ENCODE data around the gene PNMA6E. TPM values are rescaled to one million over a fixed set of nuclear protein-coding genes. Genes with fewer than 3 reads are reported as not detected.

PNMA6E gene
- total and polyA plus RNA-seq, 2 donors (not counting 1 experiment from before 2014, with no cell fraction given) = not detected

DNA sequence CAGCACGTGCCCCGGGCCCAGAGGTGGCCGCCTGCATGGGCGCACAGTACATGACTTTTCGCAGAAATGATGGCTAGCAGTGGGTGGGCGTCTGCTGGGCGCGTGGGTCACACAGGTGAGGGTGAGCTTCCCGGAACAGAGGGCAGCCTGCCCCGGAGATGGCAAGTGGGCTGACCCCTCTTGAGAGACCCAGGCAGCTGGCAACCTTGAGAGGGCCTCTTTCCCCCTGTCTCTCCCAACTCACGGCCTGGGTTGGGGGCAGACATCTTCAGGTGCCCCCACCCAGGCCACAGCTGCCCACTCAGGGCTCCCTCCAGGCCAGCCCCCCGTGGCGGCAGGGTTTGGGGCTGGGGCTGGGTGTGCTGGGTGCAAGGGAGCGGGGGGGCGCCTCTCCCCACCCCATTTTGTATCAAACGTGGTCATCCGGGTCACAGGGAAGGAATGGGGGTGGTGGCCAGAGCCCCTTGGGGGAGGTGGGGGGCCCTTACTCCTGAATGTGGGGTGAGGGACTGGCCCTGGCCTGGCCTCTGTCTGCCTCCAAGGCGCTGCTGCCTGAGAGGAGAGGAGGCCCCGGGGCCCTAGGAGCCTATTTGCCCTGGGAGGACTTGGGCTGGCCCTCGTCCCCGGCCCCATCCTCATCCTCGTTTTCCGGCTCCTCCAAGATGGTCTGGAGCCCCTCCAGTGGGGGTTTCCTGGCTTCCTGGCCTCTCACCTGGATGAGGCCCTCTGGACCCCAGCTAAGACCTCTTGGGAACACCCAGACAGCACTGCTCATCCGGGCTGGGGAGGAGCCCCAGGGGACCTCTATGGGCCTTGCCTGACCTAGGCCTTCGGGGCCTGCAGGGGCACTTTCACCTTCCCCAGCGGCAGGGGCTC is 4.6 kb downstream of the PNMA6E start:
- Histone ChIP-seq H4K20me1 (ENCODE audit: control insufficient read depth, insufficient read depth, low read length, poor library complexity, severe bottlenecking) (no peaks in the 10 kb centered on the region), H3K27me3 (replicated peaks in 1 of 4; ENCODE audit: control extremely low read depth in 1 of 4, control insufficient read depth in 3 of 4, insufficient read depth in 4 of 4, low read length in 3 of 4) (no peaks in the 10 kb centered on the region), H3K36me3 (replicated peaks in 1 of 2; ENCODE audit: control extremely low read depth in 1 of 2, control insufficient read depth in 1 of 2, extremely low read depth in 1 of 2, insufficient read depth in 2 of 2, low read length in 1 of 2) (no peaks in the 10 kb centered on the region), H3K9ac (ENCODE audit: low read length) (no peak overlapping the region), H2AFZ (ENCODE audit: insufficient read depth, low read depth, low read length, poor library complexity, severe bottlenecking) (no peak overlapping the region), H3K4me2 (replicated peaks; ENCODE audit: low read depth, low read length, poor library complexity, severe bottlenecking) (no peak overlapping the region), H3K79me2 (ENCODE audit: control insufficient read depth, insufficient read depth, low read length) (no peaks in the 10 kb centered on the region), H3K27ac (ENCODE audit: low read length in 2 of 2) (no peak overlapping the region), H3K4me1 (ENCODE audit: control insufficient read depth in 2 of 2, insufficient read depth in 2 of 2, low read length in 2 of 2) (peaks cover 0 to 6% of the 10 kb centered on the region in 2 donors), H3K4me3 (ENCODE audit: control extremely low read depth in 1 of 5, extremely low read depth in 1 of 5, insufficient read depth in 1 of 5, low read depth in 2 of 5, low read length in 4 of 5) (no peak overlapping the region), H3K9me3 (ENCODE audit: control extremely low read depth in 1 of 3, control insufficient read depth in 2 of 3, insufficient read depth in 1 of 3, low read length in 2 of 3) (peaks cover 0 to 3% (median 0%) of the 10 kb centered on the region in 3 donors)
- Mint-ChIP-seq H3K9me3 (ENCODE audit: insufficient read depth) (no peaks in the 10 kb centered on the region), H3K4me3 (no peak overlapping the region), H3K27me3 (no peaks in the 10 kb centered on the region), H3K4me1 (peaks cover 3% of the 10 kb centered on the region), H3K27ac (no peak overlapping the region)
- ATAC-seq (ENCODE audit: low read depth) = no peak
- intact Hi-C loops (cut with micrococcal nuclease) = no loop called here
- POLR2A ChIA-PET = no interaction called here
- TF ChIP-seq EZH2 (IDR thresholded peaks at IDR 0.05; ENCODE audit: borderline replicate concordance, insufficient read depth, low read depth, low read length, poor library complexity, severe bottlenecking) = no peak
- CTCF ChIA-PET = no interaction called here
- 85% methylated on average over 13 of the region's 26 CpGs for WGBS (ENCODE audit: insufficient coverage)
- DNase-seq = no peak

DNA sequence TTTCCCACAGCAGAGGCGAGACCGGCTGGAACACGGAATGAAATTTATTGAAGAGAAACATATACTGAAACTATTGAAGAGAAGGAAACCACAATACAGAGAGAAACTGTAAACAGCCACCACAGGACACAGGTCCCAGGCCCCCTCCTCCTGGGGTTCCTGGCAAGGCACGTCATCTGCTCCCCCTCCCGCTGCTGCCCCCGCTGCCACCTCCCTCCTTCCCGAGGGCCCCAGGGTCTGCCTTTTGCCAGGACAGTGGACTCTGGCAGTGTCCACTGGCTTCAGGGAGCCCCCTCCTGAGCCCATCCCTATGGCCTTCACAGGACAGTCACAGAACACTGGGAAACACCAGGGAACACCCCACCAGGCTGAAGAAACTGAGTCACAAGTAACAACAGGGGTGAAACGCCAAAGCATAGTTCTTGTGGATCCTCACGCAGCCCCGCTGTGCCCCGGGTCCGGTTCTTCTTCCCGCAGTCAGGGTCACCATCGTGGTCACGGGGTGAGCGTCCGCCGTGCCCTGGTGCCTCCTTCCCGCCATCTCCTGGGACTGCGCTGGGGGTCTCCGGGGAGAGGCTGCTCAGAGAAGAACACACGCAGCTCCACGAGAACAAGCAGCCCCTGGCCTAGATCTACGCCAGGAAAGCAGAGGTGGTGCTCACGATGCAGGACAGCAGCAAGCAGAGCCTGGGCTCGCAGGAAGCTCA is 5.4 kb downstream of the PNMA6E start:
- H3K4me1 Mint-ChIP-seq = peaks cover 3% of the 10 kb centered on the region
- H3K9ac ChIP-seq (ENCODE audit: low read length) = no peak overlapping the region

More for the DNA sequence above, 5.4 kb downstream of the PNMA6E start:
- POLR2A ChIA-PET = no interaction called here
- Mint-ChIP-seq H3K27me3 (no peaks in the 10 kb centered on the region), H3K4me3 (no peak overlapping the region), H3K9me3 (ENCODE audit: insufficient read depth) (no peaks in the 10 kb centered on the region), H3K27ac (no peak overlapping the region)
- no peak for DNase-seq
- H3K79me2 ChIP-seq (ENCODE audit: control insufficient read depth, insufficient read depth, low read length) = no peaks in the 10 kb centered on the region
- TF ChIP-seq EZH2 (IDR thresholded peaks at IDR 0.05; ENCODE audit: borderline replicate concordance, insufficient read depth, low read depth, low read length, poor library complexity, severe bottlenecking) = no peak
- TF ChIP-seq, protein P1, sequence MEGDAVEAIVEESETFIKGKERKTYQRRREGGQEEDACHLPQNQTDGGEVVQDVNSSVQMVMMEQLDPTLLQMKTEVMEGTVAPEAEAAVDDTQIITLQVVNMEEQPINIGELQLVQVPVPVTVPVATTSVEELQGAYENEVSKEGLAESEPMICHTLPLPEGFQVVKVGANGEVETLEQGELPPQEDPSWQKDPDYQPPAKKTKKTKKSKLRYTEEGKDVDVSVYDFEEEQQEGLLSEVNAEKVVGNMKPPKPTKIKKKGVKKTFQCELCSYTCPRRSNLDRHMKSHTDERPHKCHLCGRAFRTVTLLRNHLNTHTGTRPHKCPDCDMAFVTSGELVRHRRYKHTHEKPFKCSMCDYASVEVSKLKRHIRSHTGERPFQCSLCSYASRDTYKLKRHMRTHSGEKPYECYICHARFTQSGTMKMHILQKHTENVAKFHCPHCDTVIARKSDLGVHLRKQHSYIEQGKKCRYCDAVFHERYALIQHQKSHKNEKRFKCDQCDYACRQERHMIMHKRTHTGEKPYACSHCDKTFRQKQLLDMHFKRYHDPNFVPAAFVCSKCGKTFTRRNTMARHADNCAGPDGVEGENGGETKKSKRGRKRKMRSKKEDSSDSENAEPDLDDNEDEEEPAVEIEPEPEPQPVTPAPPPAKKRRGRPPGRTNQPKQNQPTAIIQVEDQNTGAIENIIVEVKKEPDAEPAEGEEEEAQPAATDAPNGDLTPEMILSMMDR (IDR thresholded peaks at IDR 0.05) = no peak
- H3K4me3 ChIP-seq (ENCODE audit: control extremely low read depth in 1 of 5, extremely low read depth in 1 of 5, insufficient read depth in 1 of 5, low read depth in 2 of 5, low read length in 4 of 5) = no peak overlapping the region
- no peak overlapping the region for H2AFZ ChIP-seq (ENCODE audit: insufficient read depth, low read depth, low read length, poor library complexity, severe bottlenecking)
- CTCF ChIA-PET = no interaction called here
- H3K9me3 ChIP-seq (ENCODE audit: control extremely low read depth in 1 of 3, control insufficient read depth in 2 of 3, insufficient read depth in 1 of 3, low read length in 2 of 3) = no peaks in the 10 kb centered on the region
- H3K36me3 ChIP-seq (replicated peaks in 1 of 2; ENCODE audit: control extremely low read depth in 1 of 2, control insufficient read depth in 1 of 2, extremely low read depth in 1 of 2, insufficient read depth in 2 of 2, low read length in 1 of 2) = no peaks in the 10 kb centered on the region
- WGBS (ENCODE audit: insufficient coverage) = 60% methylated on average over 16 of the region's 26 CpGs
- no peaks in the 10 kb centered on the region for H3K27me3 ChIP-seq (replicated peaks in 1 of 4; ENCODE audit: control extremely low read depth in 1 of 4, control insufficient read depth in 3 of 4, insufficient read depth in 4 of 4, low read length in 3 of 4)
- intact Hi-C loops (cut with micrococcal nuclease) = no loop called here
- no peak overlapping the region for H3K27ac ChIP-seq (ENCODE audit: low read length in 2 of 2)
- no peak for ATAC-seq (ENCODE audit: low read depth)
- H3K4me2 ChIP-seq (replicated peaks; ENCODE audit: low read depth, low read length, poor library complexity, severe bottlenecking) = no peak overlapping the region
- peaks cover 0 to 6% of the 10 kb centered on the region in 2 donors for H3K4me1 ChIP-seq (ENCODE audit: control insufficient read depth in 2 of 2, insufficient read depth in 2 of 2, low read length in 2 of 2)
- no peaks in the 10 kb centered on the region for H4K20me1 ChIP-seq (ENCODE audit: control insufficient read depth, insufficient read depth, low read length, poor library complexity, severe bottlenecking)

Data from B cell (primary cell).